DMS 273 (cell line): Measurements from ENCODE around the gene COL6A3.
A peak's percentile ranks its signal among the peaks of the same experiment; 100 is the strongest.

ENCODE experiments used
- DNase-seq: peaks from one replicate; lab custom pipeline; 2025; ENCODE audit not compliant: unreplicated experiment; lab: John Stamatoyannopoulos, UW

The COL6A3 gene

DNA sequence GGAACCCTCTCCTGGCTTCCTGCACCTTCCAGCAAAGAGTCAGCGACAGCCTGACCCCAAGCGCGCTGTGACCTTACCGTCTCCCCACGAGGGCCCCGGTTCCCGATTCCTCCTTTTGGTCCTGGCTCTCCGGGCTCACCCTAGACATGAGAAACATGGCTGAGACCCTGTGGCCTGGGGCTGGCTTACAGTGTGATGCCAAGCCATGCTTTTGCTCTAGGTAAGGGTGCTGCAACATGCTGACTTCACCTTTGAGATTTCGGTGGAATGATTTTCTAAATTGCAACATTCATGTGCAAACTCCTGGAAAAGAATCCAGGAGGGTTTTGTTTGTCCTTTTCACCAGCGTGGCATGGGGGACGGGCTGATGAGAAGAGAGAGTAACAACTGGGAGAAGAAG, 63.9 kb downstream of the COL6A3 start:
- no peak for DNase-seq

DNA sequence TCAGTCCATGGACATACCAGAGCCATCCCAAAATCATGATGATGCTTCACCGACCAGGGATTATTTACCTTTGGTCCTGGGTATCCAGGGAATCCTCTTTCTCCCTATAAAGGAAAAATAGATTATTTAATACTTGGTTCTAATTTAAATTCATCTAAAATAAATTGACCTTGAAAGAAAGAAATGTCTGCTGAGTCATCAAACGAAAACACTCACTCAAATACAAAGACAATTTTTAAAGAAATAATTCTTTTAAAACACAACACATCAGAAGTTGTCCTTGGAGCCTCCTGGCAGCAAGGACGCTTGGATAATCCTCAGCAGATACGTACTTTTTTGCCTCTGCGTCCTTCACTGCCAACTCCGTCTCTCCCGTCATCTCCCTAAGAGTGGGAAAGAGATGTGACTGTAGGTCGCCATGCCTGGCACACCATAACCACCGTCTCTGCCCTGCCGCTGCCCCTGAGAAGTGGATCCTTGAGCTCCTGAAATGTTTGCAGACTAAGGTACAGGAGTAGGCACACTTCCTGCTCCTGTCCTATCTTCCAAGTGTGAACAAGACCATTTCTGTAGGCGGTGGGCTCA, 65.6 kb downstream of the COL6A3 start:
- DNase-seq, result no peak

DNA sequence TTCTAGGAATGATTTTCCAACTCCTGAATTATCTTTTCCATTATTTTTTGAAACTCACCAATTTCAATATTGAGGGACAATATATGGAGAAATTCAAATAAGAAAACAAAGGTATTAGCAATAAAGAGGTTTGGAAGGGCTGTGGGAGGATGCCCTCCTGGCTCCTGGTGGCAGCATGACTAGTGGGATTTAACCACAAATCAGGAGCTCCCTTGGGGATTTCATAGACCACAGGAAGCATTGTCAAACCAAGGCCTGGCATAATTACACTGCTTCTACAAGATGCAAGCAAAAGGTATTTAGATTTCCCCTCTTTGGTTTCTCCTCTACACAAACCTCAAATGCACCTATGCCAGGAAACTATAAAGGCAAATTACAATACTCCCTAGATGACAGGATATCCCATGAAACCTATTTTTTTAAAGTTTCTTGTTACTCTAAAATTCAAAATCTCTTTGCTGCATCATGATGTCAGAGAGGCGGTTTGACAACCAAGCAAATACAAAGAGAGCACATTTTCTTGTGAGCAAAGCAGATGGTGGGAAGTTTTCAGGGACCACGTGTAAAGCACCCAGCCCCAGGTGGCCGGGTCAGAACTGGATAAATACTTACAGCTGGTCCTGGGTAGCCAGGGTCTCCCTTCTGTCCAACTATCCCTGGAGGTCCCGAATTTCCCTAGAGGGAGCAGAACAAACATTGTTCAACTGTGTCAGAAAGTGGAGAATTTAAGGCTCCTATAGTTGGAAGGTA, 67.9 kb downstream of the COL6A3 start:
- DNase-seq, result peak; percentile 21

DNA sequence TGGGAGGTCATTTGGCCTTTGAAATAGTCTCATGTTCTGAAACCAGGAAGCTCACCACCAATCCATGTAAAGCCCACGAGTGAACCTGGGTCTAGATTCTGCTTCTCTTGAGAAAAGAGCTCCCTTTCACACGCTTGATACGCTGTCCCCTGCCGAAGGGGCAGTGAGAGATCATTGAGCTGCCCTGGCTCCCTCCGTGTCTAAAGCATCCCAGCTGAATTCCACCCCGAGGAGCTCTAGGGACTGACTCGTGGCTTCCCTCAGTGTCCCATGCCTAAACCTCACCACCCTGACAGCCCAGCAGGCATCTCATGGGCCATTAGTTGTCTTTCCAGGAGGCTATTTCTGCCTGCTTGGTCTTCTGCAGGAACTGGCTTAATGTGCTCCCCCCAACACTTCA, 68.6 kb downstream of the COL6A3 start:
- DNase-seq, result no peak

DNA sequence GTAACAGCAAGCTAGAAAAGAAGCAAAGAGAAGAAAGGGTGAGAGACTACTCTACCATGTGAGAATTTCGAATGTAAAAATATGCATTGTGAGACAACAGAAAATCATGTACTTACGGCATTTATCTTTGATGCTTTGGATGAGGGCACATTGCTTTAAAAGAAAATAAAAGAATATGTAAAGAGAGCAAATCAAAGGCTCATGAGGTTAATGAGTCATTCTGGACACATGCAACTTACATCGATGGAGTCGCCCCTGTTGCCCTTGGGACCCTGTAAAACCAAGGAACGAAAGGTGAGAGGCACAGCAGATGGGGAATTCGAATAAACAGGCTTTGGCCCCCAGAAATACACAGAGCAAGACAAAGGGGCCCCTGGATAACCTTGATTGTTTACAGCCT, 69.0 kb downstream of the COL6A3 start:
- no peak for DNase-seq

DNA sequence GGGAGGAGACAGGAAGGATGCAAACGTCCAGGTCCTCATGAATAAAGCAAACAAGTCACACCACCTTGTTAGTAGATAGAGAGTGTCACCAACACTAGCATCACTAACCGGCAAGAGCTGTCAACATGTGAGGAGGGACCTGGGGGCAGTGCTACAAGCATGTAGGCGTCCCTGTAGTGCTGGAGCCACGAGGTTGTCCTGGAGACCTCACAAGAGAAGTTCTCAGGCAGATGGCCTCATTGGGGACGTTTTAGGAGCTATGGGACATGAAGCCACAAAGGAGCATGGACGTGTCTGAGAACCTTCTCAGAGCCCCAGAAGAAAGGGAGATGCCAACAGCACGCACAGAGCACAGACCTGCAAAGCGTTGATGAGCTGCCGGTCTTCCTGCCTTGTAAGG, 70.0 kb downstream of the COL6A3 start:
- no peak for DNase-seq

DNA sequence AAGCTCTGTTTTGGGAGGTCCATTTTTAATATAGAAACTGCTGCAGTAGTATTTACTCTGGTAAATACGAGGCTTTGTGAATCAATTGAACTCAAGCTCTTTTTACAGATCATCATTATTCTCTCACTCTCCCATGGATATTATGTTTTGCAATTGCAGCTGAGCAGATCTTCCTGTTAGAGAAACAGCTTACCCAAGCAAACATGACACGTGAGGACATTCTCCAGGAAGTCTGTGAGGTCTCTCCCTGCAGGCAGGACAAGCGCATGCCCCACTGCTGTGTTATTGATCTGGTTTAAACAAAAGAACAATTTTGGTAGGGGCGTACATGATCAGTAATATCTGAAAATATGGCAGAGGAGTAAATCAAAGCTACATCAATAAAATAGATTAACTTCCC, 72.1 kb downstream of the COL6A3 start:
- DNase-seq, result no peak

DNA sequence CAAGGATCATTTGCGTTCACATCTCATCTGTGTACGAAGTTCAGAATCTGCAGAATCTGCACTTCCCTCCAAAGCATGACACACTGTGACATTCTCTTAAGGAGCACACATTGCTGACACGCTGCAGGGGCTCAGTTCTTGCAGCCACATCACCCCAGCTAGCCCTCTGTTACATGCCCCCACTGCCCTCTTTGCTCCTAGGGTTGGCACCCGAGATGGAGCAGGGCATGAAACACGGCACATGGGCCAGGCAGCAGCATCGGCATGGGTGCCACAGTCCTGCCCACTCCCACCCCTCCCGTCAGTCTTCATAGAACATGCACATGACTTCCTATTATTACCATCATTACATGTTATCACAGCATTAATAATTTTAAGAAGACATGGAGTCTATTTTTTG, 76.4 kb downstream of the COL6A3 start:
- DNase-seq, result no peak

DNA sequence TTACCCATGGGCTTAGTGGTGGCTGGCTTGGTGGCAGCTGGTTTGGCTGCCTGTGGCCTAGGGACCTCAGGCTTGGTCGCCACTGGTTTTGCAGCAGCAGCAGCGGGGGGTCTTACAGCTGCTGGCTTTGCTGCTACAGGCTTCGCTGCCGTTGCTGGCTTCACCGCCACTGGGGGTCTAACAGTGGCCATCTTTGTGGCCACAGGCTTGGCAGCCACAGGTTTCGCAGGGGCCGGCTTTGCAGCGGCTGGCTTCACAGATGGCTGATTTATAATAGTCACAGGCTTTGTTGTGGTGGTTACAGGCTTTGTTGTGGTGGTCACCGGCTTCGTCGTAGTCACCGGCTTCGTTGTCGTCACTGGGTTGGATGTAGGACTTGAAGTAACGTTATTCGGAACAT, 77.8 kb downstream of the COL6A3 start:
- DNase-seq, result no peak

DNA sequence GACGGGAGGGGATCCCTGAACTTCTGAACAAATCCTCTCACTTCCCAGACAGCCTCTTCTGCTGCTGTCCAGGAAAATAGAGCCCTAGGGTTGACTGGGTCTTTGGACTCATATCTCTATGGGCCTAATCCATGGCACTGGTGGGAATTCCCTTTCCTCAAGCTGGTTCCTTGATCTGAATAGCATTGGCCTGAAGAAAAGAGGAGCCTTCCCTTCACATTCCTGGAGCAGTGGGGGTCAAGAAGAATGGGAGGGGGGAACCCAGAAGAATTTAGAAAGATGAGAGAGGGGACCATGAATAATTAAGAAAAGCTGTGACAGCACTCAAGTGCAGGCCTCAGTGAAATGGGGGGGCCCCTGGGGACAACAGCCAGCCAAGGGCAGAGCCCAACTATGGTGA, 80.2 kb downstream of the COL6A3 start:
- no peak for DNase-seq

DNA sequence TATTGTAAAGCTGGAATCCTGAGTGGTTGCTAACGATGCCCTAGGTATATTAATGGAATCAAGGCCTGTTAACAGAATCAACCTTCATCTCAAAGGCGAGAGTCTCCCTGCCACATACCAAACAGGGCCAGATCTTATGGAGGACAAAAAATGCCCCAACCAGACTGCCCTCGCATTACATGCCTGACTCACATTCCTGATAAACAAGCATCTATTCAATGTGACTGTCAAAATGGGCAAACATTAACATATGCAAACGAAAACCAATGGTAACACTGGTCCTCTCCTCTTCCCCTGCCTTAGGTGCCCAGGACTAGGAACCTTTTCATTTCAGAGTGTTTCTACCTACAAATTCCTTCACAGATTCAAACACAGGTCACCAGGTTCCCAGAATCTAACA, 83.4 kb downstream of the COL6A3 start:
- no peak for DNase-seq

DNA sequence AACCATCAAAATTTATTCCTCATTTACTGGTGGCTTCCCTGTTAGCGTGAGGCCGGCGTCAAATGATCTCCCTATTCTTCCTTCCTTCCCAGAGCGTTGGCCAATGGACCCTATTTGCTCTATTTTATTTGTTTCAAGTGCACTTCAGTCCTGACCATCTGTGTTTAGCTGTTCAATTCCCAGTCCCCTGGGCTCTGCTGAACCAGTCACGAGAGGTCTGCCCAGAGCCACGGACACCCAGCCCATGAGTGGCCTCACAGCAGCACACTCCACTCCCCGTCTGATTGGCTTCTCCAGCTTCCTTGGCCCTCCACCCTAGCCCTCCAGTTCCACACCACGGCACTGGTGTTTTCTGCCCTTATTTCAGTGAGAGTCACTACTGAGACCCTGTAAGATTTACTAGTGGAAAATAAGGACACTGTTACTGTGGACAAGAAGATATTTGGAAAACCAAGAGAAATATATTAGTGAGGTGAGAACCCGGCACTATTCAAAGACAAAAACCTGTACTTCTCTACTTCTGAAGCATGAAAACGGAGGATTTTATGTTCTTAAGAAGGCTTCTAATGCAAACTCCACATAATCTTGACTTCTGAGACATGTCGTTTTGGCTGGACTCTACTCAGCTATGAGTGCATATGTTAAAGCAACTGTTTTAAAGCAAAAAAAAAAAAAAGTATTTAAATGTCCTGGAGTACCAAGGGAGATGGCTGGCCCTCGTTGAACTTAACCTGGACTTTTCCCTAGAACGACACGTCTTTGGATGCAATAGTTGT, 86.6 kb downstream of the COL6A3 start:
- no peak for DNase-seq

DNA sequence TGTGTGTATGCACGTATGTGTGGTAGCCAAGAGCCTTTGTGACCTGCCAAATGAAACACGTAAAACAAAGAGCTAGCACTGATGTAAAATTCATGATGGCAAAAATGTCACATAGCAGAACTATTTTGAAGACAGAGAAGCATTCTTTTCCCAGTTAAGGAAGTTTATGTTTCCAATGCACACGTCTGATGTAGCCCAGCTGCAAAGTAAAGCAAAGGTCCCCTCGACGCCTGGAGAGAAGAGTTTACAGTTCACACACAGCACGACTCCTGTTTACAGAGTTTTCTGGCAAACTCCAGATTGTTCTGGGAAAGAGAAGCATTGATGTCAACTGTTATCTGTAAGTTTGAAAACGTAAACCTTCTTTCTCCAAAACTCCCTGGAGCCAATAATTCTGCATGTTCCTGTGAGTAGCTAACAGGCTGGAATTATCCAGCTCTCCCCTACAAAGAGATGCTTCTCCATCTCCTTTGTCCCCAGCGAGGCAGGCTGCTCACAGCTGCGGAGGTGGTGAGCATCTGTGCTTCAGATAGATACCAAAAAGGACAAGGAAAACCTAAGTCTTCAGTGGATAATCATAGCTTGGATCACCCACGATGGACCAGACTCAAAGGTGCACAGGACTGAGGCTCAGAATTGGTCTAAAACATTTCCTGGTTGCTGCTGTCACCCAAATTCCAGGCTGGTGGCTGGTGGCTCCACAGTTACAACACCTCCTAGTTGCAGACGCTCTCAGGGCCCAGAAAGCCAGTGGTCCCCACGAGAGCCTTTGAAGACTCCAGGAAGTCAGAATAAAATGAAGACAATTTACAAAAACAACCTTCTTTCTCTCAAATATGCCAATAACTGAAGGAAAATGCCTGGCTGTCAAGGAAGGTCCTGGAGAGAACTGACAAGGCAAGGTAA, 87.4 kb downstream of the COL6A3 start:
- DNase-seq, result no peak

DNA sequence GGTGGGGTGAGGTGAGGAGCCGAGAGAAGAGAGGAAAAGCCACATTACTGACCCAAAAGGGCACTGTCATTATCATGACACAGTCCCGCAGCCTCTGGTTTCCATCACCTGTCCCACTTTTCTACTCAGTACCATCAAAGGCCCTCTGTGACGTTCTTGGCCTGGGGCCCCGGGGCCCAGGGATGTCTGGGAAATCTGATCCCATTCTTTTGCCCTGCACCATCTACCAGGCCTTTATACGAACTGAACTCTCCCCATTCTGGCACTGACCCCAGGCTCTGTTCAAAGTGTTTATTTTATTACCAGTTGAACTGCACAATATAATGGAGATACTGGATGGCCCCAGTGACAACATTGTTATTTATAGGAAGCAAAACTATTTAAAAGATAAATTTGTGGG, 89.1 kb downstream of the COL6A3 start:
- no peak for DNase-seq

DNA sequence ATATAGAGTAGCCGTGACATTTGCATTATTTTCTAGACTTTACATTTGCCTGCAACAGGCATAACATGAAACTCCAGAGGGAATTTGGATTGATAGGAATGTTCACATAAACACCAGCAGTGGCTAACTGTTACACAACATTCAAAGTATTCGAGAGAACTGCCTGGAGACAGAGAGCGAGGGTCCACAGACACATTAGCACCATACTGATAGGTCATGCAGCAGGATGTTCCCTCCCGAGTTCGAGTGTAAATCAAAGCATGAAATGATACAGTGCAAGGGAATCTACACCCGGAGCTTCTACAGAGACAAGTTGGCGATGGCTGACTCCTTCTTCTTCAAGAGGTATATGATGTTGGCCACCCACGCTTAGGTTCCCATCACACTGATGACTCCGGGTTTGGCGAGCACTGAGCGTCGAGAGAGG, 89.5 kb downstream of the COL6A3 start:
- no peak for DNase-seq

DNA sequence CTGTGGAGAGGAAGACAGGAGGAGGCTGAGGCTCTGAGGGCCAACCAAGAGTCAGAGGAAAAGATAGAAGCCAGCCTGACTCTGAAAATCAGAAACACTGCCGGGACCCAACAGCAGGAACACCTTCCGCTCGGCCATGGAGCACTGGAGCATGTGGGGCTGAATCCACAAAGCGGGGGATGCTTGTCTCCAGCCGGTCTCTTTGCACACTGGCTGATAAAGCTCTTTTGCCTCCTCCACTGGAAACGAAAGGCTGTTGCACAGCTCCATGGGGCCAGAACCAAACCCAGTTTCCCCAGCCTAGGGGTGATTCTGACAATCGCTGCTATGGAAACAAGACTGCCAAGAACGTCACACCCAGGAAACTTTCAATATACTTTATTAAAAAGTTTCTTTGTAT, 90.3 kb downstream of the COL6A3 start:
- DNase-seq, result no peak

DNA sequence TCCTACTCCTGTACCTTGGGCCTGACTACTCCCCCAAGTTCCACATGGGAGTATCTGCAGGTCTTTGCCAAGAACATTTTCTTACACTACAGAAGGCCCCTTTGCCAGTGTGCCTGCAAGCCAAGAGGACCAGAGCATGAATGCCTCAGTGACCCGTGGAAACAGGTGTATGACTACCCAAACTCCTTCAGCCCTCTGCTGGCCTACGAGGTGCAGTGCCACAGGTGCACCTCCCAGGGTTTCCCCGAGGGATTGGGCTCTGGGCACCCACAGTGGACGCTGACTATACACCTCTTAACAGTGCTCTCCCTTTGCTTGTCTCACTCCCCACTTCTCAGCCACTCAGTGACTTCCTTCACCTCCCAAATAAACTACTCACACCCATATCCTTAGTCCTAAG, 91.4 kb downstream of the COL6A3 start:
- DNase-seq, result peak; percentile 10

DNA sequence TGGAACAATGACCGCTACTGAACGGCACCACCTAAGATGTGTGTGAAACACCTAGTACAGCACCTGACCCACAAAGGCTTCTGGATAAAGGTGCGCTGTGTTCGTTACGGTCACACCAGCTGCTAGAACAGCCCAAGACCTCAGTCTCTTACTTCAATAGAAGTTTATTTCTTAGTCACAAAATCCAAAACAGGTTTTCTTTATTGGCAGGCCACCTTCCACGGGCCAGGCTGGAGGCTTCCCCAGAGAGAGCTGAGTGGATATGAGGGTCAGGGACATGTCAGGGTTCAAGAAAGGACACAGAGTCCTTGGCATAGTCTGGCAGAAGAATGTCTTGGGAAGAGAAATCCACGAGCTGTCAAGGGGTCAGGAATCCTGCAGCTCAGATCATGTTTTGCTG, 92.2 kb downstream of the COL6A3 start:
- no peak for DNase-seq

DNA sequence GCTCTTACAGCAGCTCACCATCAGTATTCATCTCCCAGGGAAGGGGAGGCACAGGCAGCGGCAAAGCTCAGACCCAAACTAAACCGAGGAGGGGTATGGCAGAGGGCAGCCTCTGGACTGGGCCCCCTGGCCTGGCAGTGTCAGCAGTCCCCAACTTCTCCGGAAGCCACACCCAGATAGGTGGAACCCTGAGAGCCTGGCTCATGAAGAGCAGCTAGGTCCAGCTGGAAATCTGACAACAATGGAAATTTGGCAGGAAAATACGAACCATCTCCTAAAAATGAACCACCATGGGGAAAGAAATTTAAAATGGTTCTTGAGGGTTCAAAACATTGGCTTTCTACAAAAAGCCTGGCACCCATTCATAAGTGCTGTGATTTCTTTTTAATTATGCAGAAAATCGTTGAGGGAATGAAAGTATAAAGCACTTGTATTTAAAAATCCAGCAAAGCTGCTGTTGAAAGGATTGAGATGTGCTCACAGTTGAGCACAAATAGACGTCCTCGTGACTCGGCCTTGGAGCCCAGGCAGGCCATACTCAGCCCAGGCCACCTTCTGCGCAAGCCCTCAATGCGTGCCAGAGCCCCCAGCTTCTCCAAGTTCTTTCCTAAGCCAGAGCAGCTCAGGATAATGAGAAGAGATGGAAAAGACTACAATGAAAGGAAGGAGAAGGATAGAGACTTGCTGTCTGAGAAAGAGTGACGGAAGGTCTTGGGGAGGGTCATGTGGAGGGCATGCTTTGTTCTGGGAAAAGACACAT, 93.0 kb downstream of the COL6A3 start:
- DNase-seq, result no peak

DNA sequence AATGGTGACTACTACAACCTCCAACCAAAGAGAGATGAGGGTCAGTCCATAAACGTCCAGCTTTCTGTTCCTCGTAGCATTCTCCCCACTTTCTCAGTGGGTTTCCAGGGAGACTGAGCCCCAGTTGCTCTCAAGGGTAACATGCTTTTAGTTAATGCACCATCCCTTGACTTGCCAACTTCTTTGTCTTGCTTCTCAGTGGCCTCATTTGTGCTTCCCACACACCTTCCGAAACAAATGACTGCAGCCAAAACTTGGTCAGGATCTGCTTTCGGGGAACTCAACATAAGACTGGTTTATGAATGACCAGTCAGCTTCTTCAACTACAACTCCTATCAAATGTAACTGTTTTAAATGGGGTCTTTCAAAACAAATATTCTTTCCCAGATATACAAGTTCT, 94.1 kb downstream of the COL6A3 start:
- no peak for DNase-seq
